K562 (cell line): ENCODE data around the gene CIAO2A. TPM values are rescaled to one million over a fixed set of nuclear protein-coding genes. Genes with fewer than 3 reads are reported as not detected.
A peak's percentile ranks its signal among the peaks of the same experiment; 100 is the strongest.

Experiments used
- ATAC-seq: fragments of 200-7000 bp; cut with Tn5 transposase; 3 replicates; pipeline ENCODE4 v1.9.1; 2020; ENCODE audit warnings: moderate library complexity
- BruUV-seq: library from RNA; stranded (reverse); fragments of 400-500 nt; replicated peaks from 2 replicates; lab custom pipeline; 2021; lab: Mats Ljungman, UMichigan
- CTCF ChIA-PET: fragments of 300-600 bp; formaldehyde crosslinking; extraction: SDS; loops from one replicate; lab custom pipeline; 2021; ENCODE audit warnings: low intra/inter-chr PET ratio; lab: Yijun Ruan, JAX
- POLR2A ChIA-PET: fragments of 300-600, 350-650 bp; sonication (Branson Sonifier 250); formaldehyde crosslinking; extraction: SDS; loops from one replicate; lab custom pipeline; 2021; ENCODE audit warnings: antibody characterized with exemption, inconsistent platforms; lab: Yijun Ruan, JAX
- DNase-seq, 4 experiments: peaks; one replicate each; pipeline versions ENCODE4 v3.0.0 to v3.0.0-alpha.2; 2011 to 2018; ENCODE audit warnings: low spot score in 3 of 4, mixed read lengths in 3 of 4; ENCODE audit errors: extremely low read depth in 1 of 4
- FAIRE-seq: peaks from 2 replicates; lab custom pipeline; 2011; peaks lifted over from hg19 to GRCh38; lab: Jason Lieb, UNC
- H2AFZ ChIP-seq: 2 replicates; pipeline ENCODE4 v1.6.0; 2011; ENCODE audit warnings: low read depth, low read length, control low read depth, inconsistent platforms
- H3K27ac ChIP-seq: fragments of 200-600 bp; 3 replicates; pipeline ENCODE4 v1.8.0; 2011; ENCODE audit warnings: low read depth, mild to moderate bottlenecking, control low read depth, inconsistent platforms, low read length, moderate library complexity, mixed read lengths; ENCODE audit errors: extremely low read depth
- H3K27me3 ChIP-seq, 2 experiments: fragments of 300-600 bp in 1 of 2; 2 replicates in 1 of 2; 3 replicates in 1 of 2; pipeline versions ENCODE4 v1.6.0 to v1.8.0; 2011; ENCODE audit warnings: inconsistent platforms in 2 of 2, low read length in 2 of 2, mild to moderate bottlenecking in 1 of 2, mixed read lengths in 1 of 2, moderate library complexity in 1 of 2; ENCODE audit not compliant: control insufficient read depth in 2 of 2, insufficient read depth in 2 of 2
- H3K36me3 ChIP-seq: fragments of 300-600 bp; 3 replicates; pipeline ENCODE4 v1.8.0; 2011; ENCODE audit warnings: mild to moderate bottlenecking, low read length, inconsistent platforms; ENCODE audit not compliant: control insufficient read depth, insufficient read depth
- H3K4me1 ChIP-seq, 2 experiments: fragments of 200-600 bp in 1 of 2; replicated peaks in 1 of 2; 2 replicates in 1 of 2; 3 replicates in 1 of 2; pipeline versions ENCODE4 v1.5.1 to v1.8.0; 2011; ENCODE audit warnings: inconsistent platforms in 2 of 2, low read length in 2 of 2, mild to moderate bottlenecking in 1 of 2, mixed read lengths in 1 of 2, moderate library complexity in 1 of 2; ENCODE audit not compliant: control insufficient read depth in 2 of 2, insufficient read depth in 2 of 2
- H3K4me2 ChIP-seq: 2 replicates; pipeline ENCODE4 v1.6.1; 2011; ENCODE audit warnings: low read length, control low read depth, inconsistent platforms, mixed read lengths; ENCODE audit not compliant: insufficient read depth
- H3K4me3 ChIP-seq: fragments of 200-600 bp; sonication (generic), shearing (Covaris generic); 2 replicates; pipeline ENCODE4 v1.5.1; 2016; ENCODE audit warnings: control low read depth, inconsistent platforms
- H3K79me2 ChIP-seq: fragments of 200-600 bp; 3 replicates; pipeline ENCODE4 v1.8.0; 2011; ENCODE audit warnings: low read length, inconsistent platforms; ENCODE audit not compliant: control insufficient read depth, insufficient read depth
- H3K9ac ChIP-seq, 2 experiments: 2 replicates each; pipeline versions ENCODE4 v1.6.0 to v1.6.1; 2011; ENCODE audit warnings: low read depth in 2 of 2, low read length in 2 of 2, control low read depth in 1 of 2, inconsistent platforms in 1 of 2, mild to moderate bottlenecking in 1 of 2, mixed read lengths in 1 of 2; ENCODE audit not compliant: insufficient read depth in 1 of 2
- H3K9me1 ChIP-seq: one replicate; pipeline ENCODE4 v1.6.0; 2011; ENCODE audit warnings: inconsistent platforms, mild to moderate bottlenecking, low read length, moderate library complexity; ENCODE audit not compliant: control insufficient read depth, insufficient read depth
- H3K9me3 ChIP-seq: replicated peaks from 2 replicates; pipeline ENCODE4 v1.5.1; 2011; ENCODE audit warnings: low read depth, low read length, inconsistent platforms; ENCODE audit not compliant: control insufficient read depth, insufficient read depth
- H4K20me1 ChIP-seq: replicated peaks from 2 replicates; pipeline ENCODE4 v1.6.1; 2011; ENCODE audit warnings: low read length, inconsistent platforms, mixed read lengths; ENCODE audit not compliant: control insufficient read depth, insufficient read depth
- ARID1B ChIP-seq: fragments of 450-650 bp; IDR thresholded peaks from 2 replicates; pipeline ENCODE4 v1.6.1; 2016; ENCODE audit warnings: antibody characterized with exemption, mild to moderate bottlenecking, inconsistent platforms
- NFE2 ChIP-seq: IDR thresholded peaks from 2 replicates; pipeline ENCODE4 v1.6.1; 2014; ENCODE audit warnings: antibody characterized with exemption, low read depth
- OTX1 ChIP-seq: fragments of 450-650 bp; formaldehyde crosslinking; IDR thresholded peaks from 2 replicates; pipeline ENCODE4 v1.4.0; 2022; ENCODE audit warnings: mild to moderate bottlenecking
- RBM39 ChIP-seq: fragments of 200-400 bp; formaldehyde crosslinking; optimal IDR thresholded peaks from 2 replicates; pipeline ENCODE3; 2018; ENCODE audit warnings: low read depth, low read length
- RCOR1 ChIP-seq, 2 experiments: IDR thresholded peaks; 2 replicates each; pipeline ENCODE4 v1.6.1; 2012; ENCODE audit warnings: low read depth in 2 of 2, low read length in 2 of 2, borderline replicate concordance in 1 of 2, improper control_type of control experiment in 1 of 2
- SRSF3 ChIP-seq: fragments of 200-400 bp; formaldehyde crosslinking; IDR thresholded peaks from 2 replicates; pipeline ENCODE4 v1.6.1; 2016; ENCODE audit warnings: mild to moderate bottlenecking, low read length, moderate library complexity; ENCODE audit not compliant: insufficient read depth
- THRAP3 ChIP-seq: fragments of 450-650 bp; IDR thresholded peaks from 2 replicates; pipeline ENCODE4 v1.6.1; 2016; ENCODE audit warnings: mild to moderate bottlenecking, inconsistent platforms, borderline replicate concordance
- ZNF133 ChIP-seq: fragments of 250-450 bp; sonication (Bioruptor Pico); IDR thresholded peaks from 2 replicates; pipeline ENCODE4 v1.4.0; 2020; ENCODE audit warnings: mild to moderate bottlenecking
- ZSCAN29 ChIP-seq: fragments of 450-650 bp; IDR thresholded peaks from 2 replicates; pipeline ENCODE4 v1.6.1; 2017
- WGBS: fragments of 100-300 bp; shearing (Covaris generic); methylation state at CpG from one replicate; pipeline ENCODE4 v1.1.6; 2016; ENCODE audit warnings: low coverage, mixed read lengths; ENCODE audit not compliant: insufficient coverage; ENCODE audit errors: missing lambda C conversion rate; 5-methylcytosine and 5-hydroxymethylcytosine counted together
- in situ Hi-C: fragments of 300-500 bp; cut with MboI; formaldehyde crosslinking; loops from 4 replicates; pipeline ENCODE4 v1.15.0; 2018; ENCODE audit warnings: inconsistent platforms, mixed read lengths
- intact Hi-C: fragments of 100-400 bp; cut with micrococcal nuclease; formaldehyde crosslinking; loops from 2 replicates; pipeline ENCODE4 v1.14.2; 2022
- polyA plus RNA-seq, 8 experiments: library from polyadenylated mRNA; depleted of rRNA in 4 of 8; stranded (reverse) in 5 of 8; unstranded in 3 of 8; fragments of >200 nt; fragmentation: Nextera tagmentation in 2 of 8; fragmentation: Illumina TruSeq in 1 of 8; extraction: Ambion mirVana in 2 of 8; extraction: Trizol in 1 of 8; gene quantifications; 2 replicates each; pipeline versions ENCODE4 v1.2.1 to v1.2.3, GENCODE V29; 2011 to 2014; ENCODE audit warnings: inconsistent platforms in 1 of 8, missing spikeins in 1 of 8
- total RNA-seq, 7 experiments: library from RNA; depleted of rRNA in 6 of 7; stranded (reverse); fragments of >200 nt in 6 of 7; fragmentation: Illumina TruSeq in 2 of 7; extraction: Trizol in 2 of 7; gene quantifications; 2 replicates each; pipeline versions ENCODE4 v1.2.1 to v1.2.3, GENCODE V29; 2011 to 2021; ENCODE audit warnings: low replicate concordance in 1 of 7
- TF ChIP-seq, protein P1 (sequence below): fragments of 450-650 bp; IDR thresholded peaks from 2 replicates; pipeline ENCODE4 v1.6.1; 2016; ENCODE audit warnings: borderline replicate concordance
- TF ChIP-seq, protein P2 (sequence below): fragments of 450-650 bp; IDR thresholded peaks from 2 replicates; pipeline ENCODE4 v1.6.1; 2018; ENCODE audit not compliant: partially characterized antibody

Gene CIAO2A
- total and polyA plus RNA-seq, 9 of the 15 experiments (the other 6 are each of a cell fraction or from before 2014, with no cell fraction given) = 161 to 429 (median 313) TPM

DNA sequence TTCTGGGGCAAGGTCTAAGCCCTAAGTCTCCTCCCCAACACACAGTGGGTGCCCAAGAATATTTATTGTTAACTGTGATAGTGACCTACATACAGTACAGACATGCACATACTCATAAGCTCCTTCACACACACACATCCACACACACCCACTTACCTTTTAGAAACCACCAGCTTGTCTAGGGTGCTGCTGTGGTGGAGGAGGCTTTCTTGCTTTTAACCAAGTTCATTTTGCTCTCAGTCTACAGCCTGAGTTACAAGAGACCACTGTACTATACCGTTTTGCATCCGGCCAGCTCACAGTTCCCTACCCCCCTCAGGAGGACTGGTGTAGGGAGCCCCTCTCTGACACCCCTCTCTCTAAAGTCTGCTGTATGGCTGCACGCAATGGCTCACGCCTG, 64.0 kb downstream of the CIAO2A start:
- no peak overlapping the region for H3K4me2 ChIP-seq
- in situ Hi-C loops = no loop called here
- no peak for TF ChIP-seq SRSF3
- TF ChIP-seq, all 486 proteins: peak for 0
- no peak overlapping the region for H3K4me3 ChIP-seq
- H3K9ac ChIP-seq = no peak overlapping the region
- H3K79me2 ChIP-seq = no peaks in the 10 kb centered on the region
- H4K20me1 ChIP-seq = no peaks in the 10 kb centered on the region
- intact Hi-C loops = no loop called here
- H3K9me3 ChIP-seq = no peaks in the 10 kb centered on the region
- no peak; the same call in 2 of the 3 replicates for ATAC-seq
- no peak for FAIRE-seq
- WGBS = 67% methylated on average over 2 of the region's 4 CpGs
- no peak overlapping the region for H2AFZ ChIP-seq
- POLR2A ChIA-PET = interaction anchor here (0.5 to 1.0 kb wide), 4 partner anchors 9 to 30 kb away, joined by 3 to 6 read pairs (median 3); no protein-coding TSS in a partner anchor
- no peaks in the 10 kb centered on the region for H3K27me3 ChIP-seq
- no peak overlapping the region for H3K27ac ChIP-seq
- CTCF ChIA-PET = no interaction called here
- DNase-seq = no peak
- H3K36me3 ChIP-seq = no peaks in the 10 kb centered on the region
- BruUV-seq = no TSS peak
- peaks cover 8% of the 10 kb centered on the region in 2 experiments; a peak in 3 of 5 replicates for H3K4me1 ChIP-seq
- no peaks in the 10 kb centered on the region for H3K9me1 ChIP-seq

- no peak overlapping the region for H2AFZ ChIP-seq
- no peak overlapping the region for H3K27ac ChIP-seq
- H3K9me3 ChIP-seq = no peaks in the 10 kb centered on the region
- intact Hi-C loops = no loop called here
- WGBS = 53% methylated on average over 7 of the region's 8 CpGs
- ATAC-seq (no peak), DNase-seq (no peak), FAIRE-seq (no peak)
- in situ Hi-C loops = no loop called here
- H3K4me3 ChIP-seq = no peak overlapping the region
- no peak for TF ChIP-seq RCOR1 (IDR thresholded peaks at IDR 0.05; ENCODE audit: borderline replicate concordance in 1 of 2, low read depth in 2 of 2, low read length in 2 of 2)
- TF ChIP-seq THRAP3 = no peak
- no peak for TF ChIP-seq ZSCAN29
- no peak for TF ChIP-seq RBM39
- TF ChIP-seq NFE2 = no peak
- TF ChIP-seq, protein P1, sequence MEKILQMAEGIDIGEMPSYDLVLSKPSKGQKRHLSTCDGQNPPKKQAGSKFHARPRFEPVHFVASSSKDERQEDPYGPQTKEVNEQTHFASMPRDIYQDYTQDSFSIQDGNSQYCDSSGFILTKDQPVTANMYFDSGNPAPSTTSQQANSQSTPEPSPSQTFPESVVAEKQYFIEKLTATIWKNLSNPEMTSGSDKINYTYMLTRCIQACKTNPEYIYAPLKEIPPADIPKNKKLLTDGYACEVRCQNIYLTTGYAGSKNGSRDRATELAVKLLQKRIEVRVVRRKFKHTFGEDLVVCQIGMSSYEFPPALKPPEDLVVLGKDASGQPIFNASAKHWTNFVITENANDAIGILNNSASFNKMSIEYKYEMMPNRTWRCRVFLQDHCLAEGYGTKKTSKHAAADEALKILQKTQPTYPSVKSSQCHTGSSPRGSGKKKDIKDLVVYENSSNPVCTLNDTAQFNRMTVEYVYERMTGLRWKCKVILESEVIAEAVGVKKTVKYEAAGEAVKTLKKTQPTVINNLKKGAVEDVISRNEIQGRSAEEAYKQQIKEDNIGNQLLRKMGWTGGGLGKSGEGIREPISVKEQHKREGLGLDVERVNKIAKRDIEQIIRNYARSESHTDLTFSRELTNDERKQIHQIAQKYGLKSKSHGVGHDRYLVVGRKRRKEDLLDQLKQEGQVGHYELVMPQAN = no peak
- no peak for TF ChIP-seq OTX1 (CRISPR knock-in tag)
- TF ChIP-seq, protein P2, sequence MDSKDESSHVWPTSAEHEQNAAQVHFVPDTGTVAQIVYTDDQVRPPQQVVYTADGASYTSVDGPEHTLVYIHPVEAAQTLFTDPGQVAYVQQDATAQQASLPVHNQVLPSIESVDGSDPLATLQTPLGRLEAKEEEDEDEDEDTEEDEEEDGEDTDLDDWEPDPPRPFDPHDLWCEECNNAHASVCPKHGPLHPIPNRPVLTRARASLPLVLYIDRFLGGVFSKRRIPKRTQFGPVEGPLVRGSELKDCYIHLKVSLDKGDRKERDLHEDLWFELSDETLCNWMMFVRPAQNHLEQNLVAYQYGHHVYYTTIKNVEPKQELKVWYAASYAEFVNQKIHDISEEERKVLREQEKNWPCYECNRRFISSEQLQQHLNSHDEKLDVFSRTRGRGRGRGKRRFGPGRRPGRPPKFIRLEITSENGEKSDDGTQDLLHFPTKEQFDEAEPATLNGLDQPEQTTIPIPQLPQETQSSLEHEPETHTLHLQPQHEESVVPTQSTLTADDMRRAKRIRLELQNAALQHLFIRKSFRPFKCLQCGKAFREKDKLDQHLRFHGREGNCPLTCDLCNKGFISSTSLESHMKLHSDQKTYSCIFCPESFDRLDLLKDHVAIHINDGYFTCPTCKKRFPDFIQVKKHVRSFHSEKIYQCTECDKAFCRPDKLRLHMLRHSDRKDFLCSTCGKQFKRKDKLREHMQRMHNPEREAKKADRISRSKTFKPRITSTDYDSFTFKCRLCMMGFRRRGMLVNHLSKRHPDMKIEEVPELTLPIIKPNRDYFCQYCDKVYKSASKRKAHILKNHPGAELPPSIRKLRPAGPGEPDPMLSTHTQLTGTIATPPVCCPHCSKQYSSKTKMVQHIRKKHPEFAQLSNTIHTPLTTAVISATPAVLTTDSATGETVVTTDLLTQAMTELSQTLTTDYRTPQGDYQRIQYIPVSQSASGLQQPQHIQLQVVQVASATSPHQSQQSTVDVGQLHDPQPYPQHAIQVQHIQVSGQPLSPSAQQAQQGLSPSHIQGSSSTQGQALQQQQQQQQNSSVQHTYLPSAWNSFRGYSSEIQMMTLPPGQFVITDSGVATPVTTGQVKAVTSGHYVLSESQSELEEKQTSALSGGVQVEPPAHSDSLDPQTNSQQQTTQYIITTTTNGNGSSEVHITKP = no peak
- TF ChIP-seq ZNF133 = no peak
- TF ChIP-seq ARID1B = no peak
- POLR2A ChIA-PET = interaction anchor here (0.6 to 1.0 kb wide), 4 partner anchors 11 to 29 kb away, joined by 3 to 6 read pairs (median 3); no protein-coding TSS in a partner anchor
- CTCF ChIA-PET = no interaction called here
- H4K20me1 ChIP-seq = no peaks in the 10 kb centered on the region
- H3K79me2 ChIP-seq = no peaks in the 10 kb centered on the region
- peak overlapping the region in 1 of 2 experiments; percentile 20; a peak in 1 of 4 replicates for H3K9ac ChIP-seq
- BruUV-seq = no TSS peak
- no peaks in the 10 kb centered on the region for H3K9me1 ChIP-seq
- H3K36me3 ChIP-seq = no peaks in the 10 kb centered on the region
- H3K4me2 ChIP-seq = no peak overlapping the region
- peaks cover 8% of the 10 kb centered on the region in 2 experiments; a peak in 3 of 5 replicates for H3K4me1 ChIP-seq
- no peaks in the 10 kb centered on the region for H3K27me3 ChIP-seq
Observed at GRCh38 chr15:64029110-64029509, 64.5 kb downstream of the CIAO2A start.
